T47D (cell line): ENCODE results near the gene TSC22D3.
"Not testable (repeated sequence)": the region's sequence is repeated elsewhere in the genome, so short reads cannot be mapped to it uniquely, and the experiment has no call there.

Source experiments
- DNase-seq, 2 experiments: peaks; one replicate each; pipeline versions ENCODE4 v3.0.0 to v3.0.0-alpha.2; 2011 to 2012; ENCODE audit warnings: low read depth in 1 of 2, low spot score in 1 of 2
- JUND ChIP-seq: IDR thresholded peaks from 2 replicates; pipeline ENCODE4 v1.6.1; 2012; ENCODE audit warnings: low read depth
- in situ Hi-C: cut with HindIII; loops from 2 replicates; pipeline ENCODE4 v1.10.0; 2016; ENCODE audit warnings: low sequenced_read_pairs, low pct_unique_long_range_greater_than_20kb

TSC22D3 gene

DNA sequence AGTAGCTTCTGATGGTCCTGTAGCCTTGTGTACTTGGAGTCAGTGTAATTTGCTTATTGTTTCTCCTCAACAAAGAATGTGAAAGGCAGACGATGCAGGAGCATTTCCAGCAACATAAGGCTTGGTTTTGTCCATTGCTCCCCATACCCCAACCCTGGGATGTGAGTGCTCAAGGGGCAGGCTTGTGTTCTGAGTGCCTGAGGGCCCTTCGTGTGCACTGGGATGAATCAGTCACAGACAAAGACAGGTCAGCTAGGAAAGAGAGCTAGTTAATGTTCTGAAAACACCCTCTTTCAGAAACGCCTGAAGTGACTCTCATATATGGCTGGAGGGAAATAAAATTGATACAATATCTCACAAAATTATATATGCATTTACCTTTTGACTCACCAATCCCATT lies 88.1 kb downstream of the TSC22D3 start:
- TF ChIP-seq JUND: no peak
- no peak for DNase-seq
- in situ Hi-C loops: no loop called here

DNA sequence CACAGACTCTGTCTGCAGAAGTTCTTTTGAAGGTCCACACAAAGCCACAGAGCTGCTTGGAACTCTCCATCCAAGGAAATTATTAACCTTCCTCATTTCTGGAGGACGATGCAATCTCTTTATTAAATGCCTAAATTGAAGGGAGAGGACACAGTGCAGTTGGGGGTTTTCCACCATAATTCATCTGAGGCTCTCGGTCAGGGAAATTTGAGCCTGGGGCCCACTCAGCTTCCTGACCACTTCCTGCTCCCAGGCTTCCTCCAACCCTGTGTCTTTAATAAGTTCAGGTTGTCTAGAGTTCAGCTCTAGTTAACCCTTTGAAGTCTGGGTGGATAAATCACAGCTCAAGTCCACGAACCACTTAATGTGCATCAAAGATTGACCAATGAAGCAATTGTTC lies 88.8 kb downstream of the TSC22D3 start:
- in situ Hi-C loops: no loop called here
- no peak for DNase-seq
- TF ChIP-seq JUND: no peak

DNA sequence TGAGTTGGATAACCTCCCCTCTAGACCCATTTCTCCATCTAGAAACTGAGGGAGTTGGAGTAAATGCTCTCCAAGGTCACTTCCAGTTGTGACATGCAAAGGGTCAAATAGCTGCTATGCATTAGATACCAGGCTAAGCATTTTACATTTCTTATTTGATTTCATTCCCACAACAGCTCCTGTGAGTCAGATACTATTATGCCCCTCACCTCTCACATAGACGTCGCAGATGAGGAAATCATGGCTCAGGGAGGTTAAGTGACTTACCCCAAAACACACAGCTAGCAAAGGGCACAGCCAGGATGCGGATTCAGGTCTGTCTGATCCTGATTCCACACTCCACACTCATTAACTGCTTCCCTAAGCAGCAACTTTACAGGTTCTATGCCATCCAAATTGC lies 89.6 kb downstream of the TSC22D3 start:
- in situ Hi-C loops: no loop called here
- no peak for DNase-seq
- no peak for TF ChIP-seq JUND

DNA sequence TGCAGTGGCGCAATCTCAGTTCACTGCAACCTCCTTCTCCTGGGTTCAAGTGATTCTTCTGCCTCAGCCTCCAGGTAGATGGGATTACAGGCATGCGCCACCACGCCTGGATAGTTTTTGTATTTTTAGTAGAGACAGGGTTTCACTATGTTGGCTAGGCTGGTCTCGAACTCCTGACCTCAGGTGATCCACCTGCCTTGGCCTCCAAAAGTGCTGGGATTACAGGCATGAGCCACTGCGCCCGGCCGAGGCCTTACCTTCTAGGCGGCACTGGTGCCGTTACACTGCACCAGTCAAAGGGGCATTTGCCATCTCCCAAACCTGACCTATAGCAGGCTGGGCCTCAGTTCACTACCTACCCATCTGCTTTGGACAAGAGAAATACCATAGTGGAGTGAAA lies 90.0 kb downstream of the TSC22D3 start:
- in situ Hi-C loops, DNase-seq: not testable (repeated sequence)

- no peak for TF ChIP-seq JUND
- peak in 1 of 2 experiments; percentile 89 for DNase-seq
- in situ Hi-C loops: no loop called here
Measured at GRCh38 chrX:107684956-107685385, 90.6 kb downstream of the TSC22D3 start.

GRCh38 chrX:107683931-107684330 lies 91.7 kb downstream of the TSC22D3 start:
- TF ChIP-seq JUND: no peak
- in situ Hi-C loops: no loop called here
- DNase-seq: no peak

DNA sequence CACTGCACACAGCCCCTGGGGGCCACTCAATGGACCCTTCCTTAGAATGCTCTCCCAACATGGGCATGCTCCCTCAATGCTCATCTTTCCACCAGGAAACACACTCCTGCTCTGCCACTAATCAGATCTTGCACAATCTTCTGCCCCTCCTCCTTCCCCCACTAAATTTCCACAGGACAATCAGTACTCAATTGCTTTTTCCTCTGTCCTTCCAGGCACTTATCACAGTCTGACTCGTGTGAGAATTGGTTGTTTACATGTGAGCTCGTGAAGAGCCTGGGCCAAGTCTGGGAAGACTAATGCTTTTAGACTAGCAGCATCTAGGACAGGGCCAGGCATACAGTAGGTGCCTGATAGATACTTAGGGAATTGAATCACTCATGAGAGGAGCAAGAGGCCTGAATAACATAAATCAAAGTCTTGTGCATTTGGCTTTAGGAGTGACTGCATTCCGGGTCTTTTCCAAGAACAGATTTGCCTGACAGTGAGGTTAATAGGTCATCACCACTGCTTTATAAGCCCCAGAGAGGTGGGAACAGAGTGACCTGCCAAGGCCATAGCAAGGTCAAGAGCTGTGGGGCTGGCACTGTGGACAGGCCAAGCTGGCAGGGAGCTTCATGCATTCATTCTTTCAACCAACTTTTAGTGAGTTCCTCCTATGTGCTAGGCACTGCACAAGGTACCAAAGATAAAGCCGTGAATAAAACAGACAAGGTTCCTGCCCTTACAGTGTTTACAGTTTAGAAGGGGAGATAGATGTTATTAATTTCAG lies 92.3 kb downstream of the TSC22D3 start:
- in situ Hi-C loops: no loop called here
- no peak for TF ChIP-seq JUND
- DNase-seq: no peak

GRCh38 chrX:107682256-107682655 lies 93.3 kb downstream of the TSC22D3 start:
- no peak for TF ChIP-seq JUND
- in situ Hi-C loops: no loop called here
- no peak for DNase-seq

DNA sequence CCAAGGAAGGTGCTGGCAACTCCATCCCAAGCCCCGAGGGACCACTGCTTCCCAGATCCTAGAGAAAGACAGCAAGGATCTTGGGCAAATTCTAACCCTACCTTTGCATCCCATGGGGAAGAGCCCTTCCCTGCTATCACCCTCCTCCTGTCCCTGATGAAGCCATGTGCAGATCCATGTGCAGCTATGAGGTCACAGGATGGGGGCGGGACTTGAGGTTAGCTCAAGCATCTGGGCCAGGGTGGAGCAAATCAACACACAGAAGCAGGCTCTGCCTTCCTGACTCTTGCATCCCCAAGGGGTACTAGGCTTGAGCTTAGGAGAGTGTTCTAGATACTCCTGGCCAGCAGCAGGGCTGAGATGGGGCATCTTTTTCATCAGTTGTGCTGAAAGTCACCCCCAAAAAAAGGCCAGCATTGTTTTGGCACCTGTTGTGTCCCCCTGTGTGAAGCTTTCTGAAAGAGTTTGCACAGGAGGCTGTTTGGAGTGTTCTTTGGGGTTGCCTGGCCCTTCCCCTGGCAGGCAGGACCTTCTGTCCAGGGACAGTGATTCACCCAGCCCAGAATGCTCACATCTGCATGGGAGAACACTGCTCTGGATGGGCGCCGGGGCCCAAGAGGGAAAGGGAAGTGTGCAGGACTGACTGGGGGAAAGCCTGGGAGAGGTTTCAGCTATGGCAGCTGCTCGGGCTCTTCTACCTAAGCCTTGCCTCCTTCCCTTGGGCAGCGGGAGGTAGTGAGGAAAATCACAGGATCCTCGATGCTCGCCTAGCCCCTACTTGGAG lies 96.4 kb downstream of the TSC22D3 start:
- in situ Hi-C loops: no loop called here
- TF ChIP-seq JUND: no peak
- no peak for DNase-seq

DNA sequence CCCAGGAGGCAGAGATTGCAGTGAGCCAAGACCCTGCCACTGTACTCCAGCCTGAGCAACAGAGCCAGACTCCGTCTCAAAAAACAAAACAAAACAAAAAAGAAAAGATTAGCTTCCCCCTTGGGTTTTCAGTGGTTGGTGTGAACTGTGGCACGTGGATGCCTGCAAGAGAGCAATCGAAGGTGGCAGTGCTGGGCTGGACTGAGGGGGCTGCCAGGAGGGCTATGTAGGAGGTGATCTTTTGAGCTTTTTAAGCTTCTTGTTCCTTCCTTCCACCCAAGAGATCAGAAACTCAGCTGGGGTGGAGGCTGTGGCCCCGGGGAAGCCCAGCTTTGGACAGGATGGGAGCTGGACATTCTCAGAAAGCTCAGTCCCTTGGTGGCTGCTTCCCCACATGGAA lies 97.7 kb downstream of the TSC22D3 start:
- TF ChIP-seq JUND: no peak
- in situ Hi-C loops: no loop called here
- DNase-seq: no peak

DNA sequence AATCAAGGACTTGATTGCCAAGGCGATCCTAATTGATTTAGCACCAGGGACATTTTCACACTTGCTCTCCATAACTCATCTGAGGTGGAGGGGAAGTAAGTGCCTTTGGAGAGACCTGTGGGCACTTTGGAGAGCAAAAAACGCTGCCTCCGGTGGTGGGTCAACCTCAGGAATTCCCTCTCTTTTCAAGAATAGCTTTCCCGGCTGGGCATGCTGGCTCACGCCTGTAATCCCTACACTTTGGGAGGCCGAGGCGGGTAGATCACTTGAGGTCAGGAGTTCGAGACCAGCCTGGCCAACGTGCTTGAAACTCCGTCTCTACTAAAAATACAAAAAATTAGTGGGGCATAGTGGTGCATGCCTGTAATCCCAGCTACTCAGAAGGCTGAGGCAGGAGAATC lies 98.1 kb downstream of the TSC22D3 start:
- DNase-seq: no peak
- in situ Hi-C loops: no loop called here
- TF ChIP-seq JUND: no peak

GRCh38 chrX:107676559-107677378 lies 98.8 kb downstream of the TSC22D3 start:
- no peak for TF ChIP-seq JUND
- in situ Hi-C loops: no loop called here
- peak; percentile 1 to 89 for DNase-seq
